RWPE1 (cell line): ENCODE results near the gene P2RX6.

Experiments
- CTCF ChIA-PET: fragments of 350-600 bp; sonication (Branson Sonifier 250); formaldehyde crosslinking; extraction: SDS; loops from one replicate; lab custom pipeline; 2021; lab: Yijun Ruan, JAX
- POLR2A ChIA-PET: fragments of 400-600 bp; formaldehyde crosslinking; extraction: SDS; loops from one replicate; lab custom pipeline; 2020; ENCODE audit warnings: antibody characterized with exemption; ENCODE audit not compliant: low non-redundant PET; lab: Yijun Ruan, JAX
- DNase-seq: peaks from one replicate; pipeline ENCODE4 v3.0.0; 2012; ENCODE audit warnings: low spot score
- H3K27ac ChIP-seq: fragments of 450-650 bp; 2 replicates; pipeline ENCODE4 v1.5.1; 2017
- TF ChIP-seq, protein P1 (sequence below): fragments of 450-650 bp; conservative IDR thresholded peaks from 2 replicates; pipeline ENCODE4 v1.5.1; 2017; ENCODE audit warnings: low read depth, mild to moderate bottlenecking

The P2RX6 gene

GRCh38 chr22:21076912-21077625 is 62.1 kb downstream of the P2RX6 start:
- no peak for DNase-seq
- H3K27ac ChIP-seq: no peak overlapping the region
- CTCF ChIA-PET: no interaction called here
- POLR2A ChIA-PET: no interaction called here
- TF ChIP-seq, protein P1, sequence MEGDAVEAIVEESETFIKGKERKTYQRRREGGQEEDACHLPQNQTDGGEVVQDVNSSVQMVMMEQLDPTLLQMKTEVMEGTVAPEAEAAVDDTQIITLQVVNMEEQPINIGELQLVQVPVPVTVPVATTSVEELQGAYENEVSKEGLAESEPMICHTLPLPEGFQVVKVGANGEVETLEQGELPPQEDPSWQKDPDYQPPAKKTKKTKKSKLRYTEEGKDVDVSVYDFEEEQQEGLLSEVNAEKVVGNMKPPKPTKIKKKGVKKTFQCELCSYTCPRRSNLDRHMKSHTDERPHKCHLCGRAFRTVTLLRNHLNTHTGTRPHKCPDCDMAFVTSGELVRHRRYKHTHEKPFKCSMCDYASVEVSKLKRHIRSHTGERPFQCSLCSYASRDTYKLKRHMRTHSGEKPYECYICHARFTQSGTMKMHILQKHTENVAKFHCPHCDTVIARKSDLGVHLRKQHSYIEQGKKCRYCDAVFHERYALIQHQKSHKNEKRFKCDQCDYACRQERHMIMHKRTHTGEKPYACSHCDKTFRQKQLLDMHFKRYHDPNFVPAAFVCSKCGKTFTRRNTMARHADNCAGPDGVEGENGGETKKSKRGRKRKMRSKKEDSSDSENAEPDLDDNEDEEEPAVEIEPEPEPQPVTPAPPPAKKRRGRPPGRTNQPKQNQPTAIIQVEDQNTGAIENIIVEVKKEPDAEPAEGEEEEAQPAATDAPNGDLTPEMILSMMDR: no peak
